HepG2 (cell line): ENCODE results near the gene AMZ2. TPM values are rescaled to one million over a fixed set of nuclear protein-coding genes. Genes with fewer than 3 reads are reported as not detected.
A peak's percentile ranks its signal among the peaks of the same experiment; 100 is the strongest.

Experiments
- ATF7 ChIP-seq, 2 experiments: fragments of 450-650 bp in 1 of 2; sonication (generic) in 1 of 2; formaldehyde crosslinking in 1 of 2; IDR thresholded peaks; 2 replicates each; pipeline versions ENCODE4 v1.4.0 to v1.6.1; 2016 to 2020; ENCODE audit warnings: antibody characterized with exemption in 1 of 2, mild to moderate bottlenecking in 1 of 2, missing genetic modification reagents in 1 of 2
- CERS6 ChIP-seq: sonication (generic); formaldehyde crosslinking; IDR thresholded peaks from 2 replicates; pipeline ENCODE4 v1.5.0; 2020; ENCODE audit warnings: missing genetic modification reagents
- DNMT3B ChIP-seq: conservative IDR thresholded peaks from 2 replicates; pipeline ENCODE4 v1.6.1; 2016; ENCODE audit warnings: missing biosample characterization, control low read depth
- KDM2A ChIP-seq: sonication (generic); formaldehyde crosslinking; IDR thresholded peaks from 2 replicates; pipeline ENCODE4 v1.4.0; 2020; ENCODE audit warnings: low read depth, missing genetic modification reagents, borderline replicate concordance
- MZF1 ChIP-seq: sonication (generic); formaldehyde crosslinking; IDR thresholded peaks from 2 replicates; pipeline ENCODE4 v1.8.1; 2023; ENCODE audit warnings: mild to moderate bottlenecking, missing genetic modification reagents, borderline replicate concordance
- SALL2 ChIP-seq: sonication (generic); formaldehyde crosslinking; IDR thresholded peaks from 2 replicates; pipeline ENCODE4 v1.8.1; 2023; ENCODE audit warnings: mild to moderate bottlenecking, missing genetic modification reagents, inconsistent platforms
- SMARCE1 ChIP-seq: fragments of 450-650 bp; IDR thresholded peaks from 2 replicates; pipeline ENCODE4 v1.6.1; 2017; ENCODE audit warnings: borderline replicate concordance
- STAT6 ChIP-seq: sonication (generic); formaldehyde crosslinking; IDR thresholded peaks from 2 replicates; pipeline ENCODE4 v1.4.0; 2020; ENCODE audit warnings: missing genetic modification reagents, mild to moderate bottlenecking, borderline replicate concordance
- TEAD3 ChIP-seq: optimal IDR thresholded peaks from 2 replicates; pipeline ENCODE3; 2016; ENCODE audit warnings: borderline replicate concordance
- U2AF1 ChIP-seq: fragments of 200-400 bp; formaldehyde crosslinking; optimal IDR thresholded peaks from 2 replicates; pipeline ENCODE3; 2017; ENCODE audit warnings: mild to moderate bottlenecking, low read depth, low read length
- ZFP36 ChIP-seq: fragments of 150-350 bp; IDR thresholded peaks from 2 replicates; pipeline ENCODE4 v1.6.1; 2018; ENCODE audit warnings: borderline replicate concordance, low read length, low read depth; ENCODE audit not compliant: partially characterized antibody
- ZNF512B ChIP-seq: sonication (generic); formaldehyde crosslinking; IDR thresholded peaks from 2 replicates; pipeline ENCODE4 v1.5.1; 2020; ENCODE audit warnings: missing genetic modification reagents, mild to moderate bottlenecking, borderline replicate concordance
- ZNF552 ChIP-seq: sonication (generic); formaldehyde crosslinking; IDR thresholded peaks from 2 replicates; pipeline ENCODE4 v1.9.0; 2022; ENCODE audit warnings: missing genetic modification reagents, mild to moderate bottlenecking, borderline replicate concordance
- ZNF713 ChIP-seq: sonication (generic); formaldehyde crosslinking; IDR thresholded peaks from 2 replicates; pipeline ENCODE4 v1.4.0; 2020; ENCODE audit warnings: mild to moderate bottlenecking, missing genetic modification reagents
- ZNF839 ChIP-seq: sonication (generic); formaldehyde crosslinking; IDR thresholded peaks from 2 replicates; pipeline ENCODE4 v1.4.0; 2020; ENCODE audit warnings: missing genetic modification reagents, mild to moderate bottlenecking, borderline replicate concordance
- polyA plus RNA-seq, 8 experiments: library from polyadenylated mRNA; depleted of rRNA in 3 of 8; stranded (reverse) in 7 of 8; unstranded in 1 of 8; fragments of >200 nt; fragmentation: Illumina TruSeq in 4 of 8; extraction: Trizol in 4 of 8; gene quantifications; 2 replicates each; pipeline versions ENCODE4 v1.2.1 to v1.2.3, GENCODE V29; 2011 to 2016; ENCODE audit warnings: low read depth in 4 of 8, missing spikeins in 1 of 8, mixed read lengths in 1 of 8; ENCODE audit not compliant: insufficient read depth in 1 of 8
- total RNA-seq, 5 experiments: library from RNA; depleted of rRNA; stranded (reverse); fragments of >200 nt; fragmentation: Illumina TruSeq; extraction: Trizol; gene quantifications; 2 replicates each; pipeline ENCODE4 v1.2.3, GENCODE V29; 2016; ENCODE audit warnings: low read depth in 1 of 5
- TF ChIP-seq, protein P1 (sequence below): sonication (generic); formaldehyde crosslinking; IDR thresholded peaks from 2 replicates; pipeline ENCODE4 v1.8.1; 2023; ENCODE audit warnings: mild to moderate bottlenecking, missing genetic modification reagents
- TF ChIP-seq, protein P2 (sequence below): sonication (generic); formaldehyde crosslinking; IDR thresholded peaks from 2 replicates; pipeline ENCODE4 v1.8.1; 2022; ENCODE audit warnings: low read depth, mild to moderate bottlenecking, missing genetic modification reagents

Gene AMZ2
- total and polyA plus RNA-seq, 2 of the 13 experiments (the other 11 are each of a cell fraction or from before 2014, with no cell fraction given), result 86.9 to 90.2 TPM

DNA sequence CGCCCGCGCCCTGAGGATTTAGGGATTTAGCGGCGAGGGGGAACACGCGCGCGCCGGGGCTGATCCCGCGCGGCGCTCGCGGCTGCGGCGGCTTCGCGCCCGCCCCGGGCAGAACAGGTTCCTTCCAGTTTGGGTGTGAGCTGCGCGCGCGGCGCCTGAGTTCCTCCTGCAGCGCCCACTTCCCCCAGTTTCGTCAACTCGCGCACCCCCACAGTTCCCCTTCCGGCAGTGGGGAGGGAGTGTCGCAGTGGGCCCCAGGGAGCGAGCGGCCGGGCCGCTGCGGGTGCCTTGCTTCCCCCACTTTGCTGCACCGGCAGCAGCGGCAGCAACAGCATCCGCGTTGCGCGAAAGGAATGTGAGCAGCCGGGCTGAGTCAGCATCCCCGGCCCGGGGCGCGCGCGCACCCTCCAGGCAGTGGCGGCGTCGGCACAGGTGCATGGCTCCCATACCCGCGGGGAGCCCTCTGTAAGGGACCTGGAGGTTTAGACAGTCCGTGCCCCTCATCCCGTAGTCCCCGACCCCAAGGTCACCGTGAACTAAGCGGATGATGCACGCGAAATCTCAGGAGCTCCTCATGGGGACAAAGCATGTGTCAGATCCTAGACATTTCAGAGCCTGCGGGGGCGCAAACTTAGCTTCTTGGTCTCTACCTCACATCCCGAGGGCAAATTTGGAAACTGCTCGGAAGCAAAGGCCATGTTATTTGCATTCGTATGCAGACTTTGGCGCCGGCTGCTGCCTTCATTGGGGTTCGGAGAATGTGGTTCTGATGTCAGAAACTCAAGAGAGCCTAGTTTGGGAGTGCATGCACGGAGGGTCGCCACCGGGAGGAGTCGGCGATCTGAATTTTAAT, 44.2 kb downstream of the AMZ2 start (continued):
- TF ChIP-seq STAT6 (CRISPR knock-in tag) (no peak), ZNF552 (CRISPR knock-in tag) (peak; percentile 48; the same call in 1 of the 2 replicates), TEAD3 (peak; percentile 93), ZNF839 (CRISPR knock-in tag) (0 out of 2 replicates have a peak, but pooled peaks have one; percentile 37), ZFP36 (no peak), DNMT3B (CRISPR knock-in tag) (no peak), ZNF512B (CRISPR knock-in tag) (peak; percentile 97), SALL2 (CRISPR knock-in tag) (no peak), CERS6 (CRISPR knock-in tag) (no peak), MZF1 (CRISPR knock-in tag) (peak; percentile 93; the same call in 1 of the 2 replicates), KDM2A (peak; percentile 82; the same call in 1 of the 2 replicates), ZNF713 (CRISPR knock-in tag) (no peak), ATF7 (IDR thresholded peaks at IDR 0.05) (no peak), ATF7 (CRISPR knock-in tag; IDR thresholded peaks at IDR 0.05) (peak; percentile 61; the same call in 1 of the 2 replicates), SMARCE1 (no peak), U2AF1 (no peak)
- TF ChIP-seq, protein P1, sequence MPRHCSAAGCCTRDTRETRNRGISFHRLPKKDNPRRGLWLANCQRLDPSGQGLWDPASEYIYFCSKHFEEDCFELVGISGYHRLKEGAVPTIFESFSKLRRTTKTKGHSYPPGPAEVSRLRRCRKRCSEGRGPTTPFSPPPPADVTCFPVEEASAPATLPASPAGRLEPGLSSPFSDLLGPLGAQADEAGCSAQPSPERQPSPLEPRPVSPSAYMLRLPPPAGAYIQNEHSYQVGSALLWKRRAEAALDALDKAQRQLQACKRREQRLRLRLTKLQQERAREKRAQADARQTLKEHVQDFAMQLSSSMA (CRISPR knock-in tag), result peak; percentile 61; the same call in 1 of the 2 replicates
- TF ChIP-seq, protein P2, sequence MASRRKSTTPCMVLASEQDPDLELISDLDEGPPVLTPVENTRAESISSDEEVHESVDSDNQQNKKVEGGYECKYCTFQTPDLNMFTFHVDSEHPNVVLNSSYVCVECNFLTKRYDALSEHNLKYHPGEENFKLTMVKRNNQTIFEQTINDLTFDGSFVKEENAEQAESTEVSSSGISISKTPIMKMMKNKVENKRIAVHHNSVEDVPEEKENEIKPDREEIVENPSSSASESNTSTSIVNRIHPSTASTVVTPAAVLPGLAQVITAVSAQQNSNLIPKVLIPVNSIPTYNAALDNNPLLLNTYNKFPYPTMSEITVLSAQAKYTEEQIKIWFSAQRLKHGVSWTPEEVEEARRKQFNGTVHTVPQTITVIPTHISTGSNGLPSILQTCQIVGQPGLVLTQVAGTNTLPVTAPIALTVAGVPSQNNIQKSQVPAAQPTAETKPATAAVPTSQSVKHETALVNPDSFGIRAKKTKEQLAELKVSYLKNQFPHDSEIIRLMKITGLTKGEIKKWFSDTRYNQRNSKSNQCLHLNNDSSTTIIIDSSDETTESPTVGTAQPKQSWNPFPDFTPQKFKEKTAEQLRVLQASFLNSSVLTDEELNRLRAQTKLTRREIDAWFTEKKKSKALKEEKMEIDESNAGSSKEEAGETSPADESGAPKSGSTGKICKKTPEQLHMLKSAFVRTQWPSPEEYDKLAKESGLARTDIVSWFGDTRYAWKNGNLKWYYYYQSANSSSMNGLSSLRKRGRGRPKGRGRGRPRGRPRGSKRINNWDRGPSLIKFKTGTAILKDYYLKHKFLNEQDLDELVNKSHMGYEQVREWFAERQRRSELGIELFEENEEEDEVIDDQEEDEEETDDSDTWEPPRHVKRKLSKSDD (CRISPR knock-in tag), result no peak
